ENCODE results near the gene TRIM8. TPM values are rescaled to one million over a fixed set of nuclear protein-coding genes. Genes with fewer than 3 reads are reported as not detected.

TRIM8 gene
- total and polyA plus RNA-seq, 2 of the 4 experiments (the other 2 are of a cell fraction): 25.5 to 126 TPM

GRCh38 chr10:102617816-102618215 lies 26.5 kb upstream of the TRIM8 start:
- dilution Hi-C loops (cut with HindIII; ENCODE audit: low sequenced_read_pairs, unreplicated experiment): no loop called here

More at GRCh38 chr10:102617816-102618215, 26.5 kb upstream of the TRIM8 start:
- Histone ChIP-seq H2AK9ac (replicated peaks; ENCODE audit: low read depth, low read length, poor library complexity) (no peak overlapping the region), H3K27me3 (ENCODE audit: control insufficient read depth, insufficient read depth, low read length) (no peaks in the 10 kb centered on the region), H3K4me2 (ENCODE audit: low read depth, low read length) (no peak overlapping the region), H4K5ac (ENCODE audit: low read depth, low read length) (no peak overlapping the region), H3K4ac (ENCODE audit: low read depth, low read length) (no peak overlapping the region), H3K4me1 (ENCODE audit: control insufficient read depth, insufficient read depth, low read length) (peaks cover 34% of the 10 kb centered on the region), H4K8ac (ENCODE audit: low read depth in 2 of 2, low read length in 2 of 2) (no peak overlapping the region), H3K9me3 (ENCODE audit: control insufficient read depth, insufficient read depth, low read length) (no peaks in the 10 kb centered on the region), H2AK5ac (ENCODE audit: low read depth, low read length) (no peak overlapping the region), H3K27ac (ENCODE audit: insufficient read depth, low read length) (no peak overlapping the region), H3K79me1 (ENCODE audit: low read depth in 1 of 2, low read length in 2 of 2) (peaks cover 0 to 23% of the 10 kb centered on the region in 2 experiments; a peak in 1 of 4 replicates), H3K56ac (ENCODE audit: extremely low read depth, insufficient read depth, low read length) (no peak overlapping the region), H3K36me3 (ENCODE audit: control insufficient read depth, insufficient read depth, low read length) (peaks cover 32% of the 10 kb centered on the region), H4K20me1 (ENCODE audit: insufficient read depth, low read length) (no peaks in the 10 kb centered on the region), H2BK15ac (ENCODE audit: low read depth, low read length) (no peak overlapping the region), H2BK5ac (ENCODE audit: low read depth, low read length, poor library complexity, severe bottlenecking) (no peak overlapping the region), H3K4me3 (ENCODE audit: insufficient read depth, low read depth, low read length) (no peak overlapping the region), H4K91ac (ENCODE audit: insufficient read depth, low read depth, low read length) (no peak overlapping the region), H2BK20ac (ENCODE audit: low read depth, low read length) (no peak overlapping the region), H2BK120ac (ENCODE audit: low read depth, low read length) (no peak overlapping the region), H3K9me1 (ENCODE audit: insufficient read depth, low read length) (peaks cover 23% of the 10 kb centered on the region), H2AFZ (replicated peaks; ENCODE audit: low read length, poor library complexity) (no peak overlapping the region), H3K18ac (ENCODE audit: low read depth, low read length) (no peak overlapping the region), H3K14ac (replicated peaks; ENCODE audit: low read depth, low read length) (no peak overlapping the region), H3K9ac (ENCODE audit: low read depth, low read length) (no peak overlapping the region), H3K23ac (ENCODE audit: low read depth, low read length) (no peak overlapping the region)
- no peak for TF ChIP-seq MAZ (IDR thresholded peaks at IDR 0.05; ENCODE audit: borderline replicate concordance, low read depth, low read length)
- no peak for TF ChIP-seq POLR2A (IDR thresholded peaks at IDR 0.05; ENCODE audit: low read depth, low read length)
- no peak for TF ChIP-seq RAD21 (IDR thresholded peaks at IDR 0.05; ENCODE audit: low read length)
- no peak for TF ChIP-seq RFX5 (IDR thresholded peaks at IDR 0.05; ENCODE audit: low read depth, low read length)
- no peak for TF ChIP-seq CTCF (conservative IDR thresholded peaks at IDR 0.05; ENCODE audit: low read depth, low read length)
- no TSS peak for BruUV-seq (replicated peaks)
- DNase-seq (no peak), ATAC-seq (ENCODE audit: low read depth) (no peak)
- intact Hi-C loops (cut with micrococcal nuclease): no loop called here
- in situ Hi-C loops (cut with MboI; ENCODE audit: low sequenced_read_pairs): no loop called here
- WGBS, 2 experiments (ENCODE audit: extremely low coverage in 2 of 2, insufficient read length in 1 of 2): no CpG with 5 or more reads among the region's 8 CpGs
- ChIA-PET CTCF (no interaction called here), POLR2A (ENCODE audit: unreplicated experiment) (no interaction called here)
